Vagina (tissue), 2 donors: ENCODE data around the gene LINGO1.

Experiments
- CTCF ChIP-seq, 3 experiments: fragments of 450-650 bp in 2 of 3; fragments of 200-600 bp in 1 of 3; sonication (generic) in 1 of 3; IDR thresholded peaks; one replicate each; pipeline ENCODE4 v1.5.1; 2017 to 2019; ENCODE audit warnings: antibody characterized with exemption in 3 of 3, mild to moderate bottlenecking in 2 of 3, moderate library complexity in 2 of 3
- POLR2A ChIP-seq, 2 donors: fragments of 450-650 bp; IDR thresholded peaks; one replicate each; pipeline ENCODE4 v1.6.1; 2017; ENCODE audit warnings: antibody characterized with exemption in 2 of 2, mild to moderate bottlenecking in 2 of 2, moderate library complexity in 2 of 2

GRCh38 chr15:77630056-77630455 lies 2.7 kb downstream of the LINGO1 start:
- TF ChIP-seq CTCF (IDR thresholded peaks at IDR 0.05): no peak
- no peak for TF ChIP-seq POLR2A (IDR thresholded peaks at IDR 0.05)
